Measurements from ENCODE around the gene MIAT. TPM values are rescaled to one million over a fixed set of nuclear protein-coding genes. Genes with fewer than 3 reads are reported as not detected.

Gene MIAT
- total and polyA plus RNA-seq, 2 of the 4 experiments (the other 2 are of a cell fraction), result 0.54 to 0.65 TPM

- no peak for TF ChIP-seq RCOR1 (IDR thresholded peaks at IDR 0.05; ENCODE audit: insufficient replicate concordance, low read length)
- no peak for TF ChIP-seq MAFK (IDR thresholded peaks at IDR 0.05; ENCODE audit: low read depth, low read length)
- no peak for TF ChIP-seq POLR2A (IDR thresholded peaks at IDR 0.05; ENCODE audit: low read depth, low read length)
- no peak for TF ChIP-seq ELK1 (IDR thresholded peaks at IDR 0.05; ENCODE audit: borderline replicate concordance, low read depth, low read length)
- no peak for TF ChIP-seq RAD21 (IDR thresholded peaks at IDR 0.05; ENCODE audit: low read length)
Measured at GRCh38 chr22:26673486-26673885, 16.1 kb downstream of the MIAT start (continued).

Data from IMR-90 (cell line).